SIG-M5 treated with dmso at 0.1 percent for 504 hours (cell line): ENCODE data around the gene SOX14.
A peak's percentile ranks its signal among the peaks of the same experiment; 100 is the strongest.

Experiments
- DNase-seq: peaks from one replicate; lab custom pipeline; 2025; ENCODE audit not compliant: unreplicated experiment; lab: John Stamatoyannopoulos, UW

Gene SOX14

DNA sequence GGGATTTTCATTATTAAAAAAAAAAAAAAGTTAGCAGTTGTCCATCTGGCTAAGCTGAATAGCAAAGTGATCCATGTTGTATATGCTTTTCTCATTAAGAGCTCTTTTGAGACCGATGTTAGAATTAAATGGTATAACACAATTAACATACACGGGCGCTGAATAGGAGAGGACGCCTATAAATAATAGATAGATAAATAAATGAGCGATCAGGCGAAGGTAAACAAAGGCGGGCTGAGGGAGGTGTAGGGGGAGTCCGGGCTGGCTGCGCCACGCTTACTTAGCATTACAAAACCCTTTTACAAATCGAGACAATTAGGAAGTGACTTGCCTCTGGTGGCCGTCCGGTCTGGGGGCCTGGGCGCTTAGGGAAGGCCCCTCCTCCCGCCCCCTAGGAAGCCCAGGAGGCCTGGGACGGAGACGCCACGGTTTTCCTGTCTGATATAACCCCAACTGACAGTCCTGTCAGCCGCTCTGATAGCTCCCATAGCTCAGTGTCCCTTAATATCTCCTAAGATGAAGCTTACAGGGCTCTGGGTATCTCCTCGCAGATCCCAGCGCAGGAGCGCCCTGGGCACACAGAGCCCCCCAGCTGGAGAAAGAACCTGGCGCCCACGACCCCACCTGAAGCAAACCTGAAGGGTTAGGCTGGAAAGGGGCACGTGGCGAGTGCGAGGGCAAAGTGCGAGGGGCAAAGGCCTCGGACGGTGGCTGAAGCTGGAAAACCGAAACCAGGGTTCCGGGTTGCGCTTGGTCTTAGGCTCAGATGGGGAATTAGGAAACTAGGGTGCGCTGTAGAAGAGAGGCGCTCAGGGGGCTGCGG, 3.6 kb downstream of the SOX14 start:
- no peak for DNase-seq

DNA sequence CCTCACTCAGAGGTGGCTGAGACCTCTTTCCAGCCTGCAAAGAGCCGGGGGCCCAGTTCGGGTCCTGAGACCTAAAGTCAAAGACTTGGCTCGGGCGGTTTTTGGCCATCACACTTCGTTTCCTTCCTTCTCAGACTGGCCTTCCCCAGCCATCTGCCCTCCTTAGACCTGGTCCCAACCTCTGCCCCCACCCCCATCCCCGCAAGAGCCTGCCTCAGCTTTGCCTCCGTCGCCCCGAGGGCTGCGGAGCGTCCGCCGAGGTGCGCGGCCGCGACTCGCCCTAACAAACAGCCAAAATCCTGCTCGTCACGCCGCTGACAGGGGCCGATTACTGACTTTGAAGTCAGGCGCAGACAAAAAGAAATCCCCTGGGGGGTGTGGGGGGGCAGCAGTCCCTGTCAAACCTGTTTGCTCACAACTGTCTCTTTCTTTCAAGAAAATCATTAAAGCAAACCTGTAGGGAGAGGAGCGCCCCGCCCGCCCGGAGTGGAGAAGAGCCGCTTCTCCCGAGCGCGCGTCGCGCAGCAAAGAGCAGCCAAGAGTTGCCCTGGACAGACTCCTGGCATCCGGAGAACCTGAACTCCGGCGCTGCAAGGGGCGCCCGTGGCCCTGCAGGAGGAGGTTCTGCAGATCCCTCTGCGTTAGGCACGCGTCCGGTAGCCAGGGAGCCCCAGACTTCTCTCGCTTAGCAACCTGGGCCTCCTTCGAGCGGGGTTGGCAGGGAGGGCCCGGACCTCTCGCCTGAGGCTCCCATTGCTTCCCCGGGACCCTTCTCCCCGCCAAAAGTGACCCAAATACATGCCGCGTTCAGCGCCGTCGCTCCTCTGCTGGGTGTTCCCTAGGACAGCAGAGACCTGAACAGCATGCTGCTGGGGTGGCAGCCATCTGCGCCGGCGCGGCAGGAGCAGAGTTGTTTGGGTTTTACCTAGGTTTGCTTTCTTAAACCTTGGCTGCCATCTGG, 4.5 kb downstream of the SOX14 start:
- DNase-seq = no peak

DNA sequence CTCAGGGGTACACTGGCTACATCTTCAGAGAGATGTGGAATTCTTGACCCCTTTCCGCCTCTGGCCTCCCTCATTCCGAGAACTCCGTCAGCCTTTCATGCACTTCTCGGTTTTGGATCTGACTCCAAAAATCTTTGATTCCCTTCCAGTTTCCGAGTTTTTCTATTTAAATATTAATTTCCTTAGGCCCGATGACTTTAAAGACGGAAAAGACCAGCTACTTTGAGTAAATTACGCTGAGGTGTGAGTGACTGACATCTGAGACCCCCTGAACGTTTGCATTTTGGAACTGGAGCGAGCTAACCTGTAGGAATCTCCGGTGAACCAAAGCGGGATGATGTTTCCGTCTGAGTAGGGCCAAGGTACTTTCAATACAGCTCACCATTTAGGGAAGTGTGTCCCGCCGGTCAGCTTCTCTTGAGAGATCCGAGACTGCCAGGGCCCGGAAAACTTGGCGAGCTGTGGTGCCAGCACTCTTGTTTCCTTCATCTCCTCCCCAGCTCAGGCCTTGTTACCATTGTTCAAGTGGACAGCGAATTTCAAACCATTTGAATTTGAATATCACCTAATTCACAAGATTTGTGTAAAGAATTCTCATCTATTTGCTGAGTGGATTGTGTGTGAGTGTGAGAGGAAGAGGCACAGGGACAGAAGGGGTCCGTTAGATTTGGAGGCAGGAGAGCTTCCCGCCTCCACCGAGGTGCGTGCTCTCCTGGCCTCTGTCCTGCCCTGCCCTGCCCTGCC, 5.4 kb downstream of the SOX14 start:
- no peak for DNase-seq

DNA sequence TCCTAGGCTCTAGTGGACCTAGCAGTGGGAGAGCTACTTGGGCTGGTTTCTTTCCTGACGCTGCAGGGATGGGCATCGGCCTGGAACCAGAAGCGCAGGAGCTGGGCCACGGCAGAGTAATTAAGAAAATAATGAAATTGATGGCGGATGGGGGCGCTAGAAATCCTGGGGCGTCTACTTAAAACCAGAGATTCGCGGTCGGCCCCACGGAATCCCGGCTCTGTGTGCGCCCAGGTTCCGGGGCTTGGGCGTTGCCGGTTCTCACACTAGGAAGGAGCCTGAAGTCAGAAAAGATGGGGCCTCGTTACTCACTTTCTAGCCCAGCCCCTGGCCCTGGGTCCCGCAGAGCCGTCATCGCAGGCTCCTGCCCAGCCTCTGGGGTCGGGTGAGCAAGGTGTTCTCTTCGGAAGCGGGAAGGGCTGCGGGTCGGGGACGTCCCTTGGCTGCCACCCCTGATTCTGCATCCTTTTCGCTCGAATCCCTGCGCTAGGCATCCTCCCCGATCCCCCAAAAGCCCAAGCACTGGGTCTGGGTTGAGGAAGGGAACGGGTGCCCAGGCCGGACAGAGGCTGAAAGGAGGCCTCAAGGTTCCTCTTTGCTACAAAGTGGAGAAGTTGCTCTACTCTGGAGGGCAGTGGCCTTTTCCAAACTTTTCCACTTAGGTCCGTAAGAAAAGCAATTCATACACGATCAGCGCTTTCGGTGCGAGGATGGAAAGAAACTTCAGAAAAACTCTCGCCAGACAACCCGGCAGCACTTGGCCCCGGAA, 6.1 kb downstream of the SOX14 start:
- DNase-seq = no peak

DNA sequence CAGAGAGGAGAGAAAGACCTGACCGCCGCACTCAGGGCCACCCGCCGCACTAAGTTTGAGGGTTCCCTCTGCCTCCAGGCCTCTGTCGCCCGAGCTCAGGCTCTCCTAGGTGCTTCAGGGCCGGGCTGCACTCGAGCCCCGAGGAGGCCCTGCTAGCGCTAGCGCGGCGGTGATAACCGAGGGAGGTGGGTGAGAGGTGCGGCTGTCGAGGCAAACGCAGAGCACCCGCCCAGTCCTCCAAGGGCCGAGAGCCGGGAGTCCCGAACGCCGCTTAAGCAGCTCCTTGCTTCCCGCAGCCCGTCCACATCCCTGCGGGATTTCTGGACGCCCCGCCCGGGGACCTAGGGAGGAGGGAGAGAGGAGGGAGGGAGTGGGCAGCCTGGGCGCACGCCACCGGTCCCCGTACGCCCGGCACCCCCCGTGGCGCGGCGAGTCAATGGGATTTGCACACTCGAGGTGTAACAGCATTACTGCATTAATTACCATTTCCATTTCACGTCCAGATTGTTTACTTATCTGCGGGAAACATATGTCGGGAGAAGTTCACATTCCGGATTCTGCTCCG, 6.8 kb downstream of the SOX14 start:
- DNase-seq = no peak

DNA sequence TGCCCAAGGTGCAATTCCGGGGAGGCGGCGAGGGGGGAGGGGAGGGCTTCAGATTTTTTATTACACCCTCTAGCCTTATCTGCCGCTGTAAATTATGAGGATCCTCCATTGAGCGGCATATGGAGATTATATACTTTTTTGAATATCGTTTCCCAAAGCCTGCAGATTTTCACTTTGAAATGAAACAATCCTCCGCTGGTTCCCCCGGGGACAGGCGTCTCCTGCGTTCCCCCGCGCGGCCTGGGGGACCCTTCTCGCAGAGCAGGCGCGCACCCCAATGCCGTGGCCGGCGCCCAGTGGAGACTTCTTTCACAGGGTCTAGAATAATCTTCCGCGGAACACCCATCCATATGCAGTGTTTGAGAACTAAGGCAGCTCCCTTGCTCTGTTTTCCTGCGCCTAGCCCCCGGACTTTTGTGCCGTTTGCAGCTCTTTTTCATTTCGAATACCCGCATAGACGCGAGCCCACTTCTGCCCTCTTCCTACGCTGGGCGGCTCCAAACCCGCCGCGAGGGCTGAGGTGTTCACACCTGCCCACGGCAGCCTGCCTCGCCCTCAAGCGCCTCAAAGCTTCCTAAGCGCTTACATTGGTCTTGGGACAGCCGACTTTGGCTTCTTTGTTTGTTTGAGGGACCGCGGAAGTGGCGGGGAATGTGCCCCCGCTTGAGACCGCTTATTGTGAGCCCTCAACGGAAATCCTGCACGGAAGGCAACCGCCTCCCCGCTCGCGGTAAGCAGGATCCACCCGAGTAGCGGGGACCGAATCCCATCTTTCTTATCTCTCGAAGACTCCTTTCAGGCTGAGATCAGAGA, 7.5 kb downstream of the SOX14 start:
- no peak for DNase-seq

DNA sequence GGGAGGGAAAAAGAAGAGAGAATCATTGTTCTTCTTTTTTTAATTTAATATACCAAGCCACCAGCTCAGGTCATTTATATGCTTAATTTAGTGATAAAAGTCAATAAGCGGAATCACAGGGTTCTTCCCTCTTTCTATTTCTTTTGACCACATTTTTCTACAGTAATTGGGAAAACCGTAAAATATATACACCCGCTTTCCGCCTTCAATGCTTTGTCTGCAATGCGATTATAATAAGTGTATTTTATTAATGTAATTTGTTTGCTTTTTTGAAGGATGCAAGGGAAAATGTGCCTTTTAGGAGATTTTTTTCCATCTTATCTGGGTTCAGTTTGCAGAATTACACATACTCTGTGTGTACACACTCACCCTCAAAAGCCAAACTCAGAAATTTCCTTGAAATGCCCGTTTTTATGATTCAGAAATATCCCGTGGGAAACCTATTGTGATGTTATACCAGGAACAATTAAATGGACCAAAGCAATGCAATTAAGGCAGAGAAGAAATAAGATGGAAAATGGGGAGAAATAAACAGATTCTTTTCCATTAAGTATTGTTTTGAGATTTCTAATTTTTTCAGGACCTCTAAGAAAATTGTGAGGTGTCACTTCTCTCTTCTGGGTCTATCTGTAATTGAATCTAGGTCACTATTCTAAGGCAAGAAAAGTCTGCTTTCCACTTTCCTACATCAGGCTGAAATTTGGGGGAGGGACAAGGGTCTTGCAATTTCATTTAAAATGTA, 8.3 kb downstream of the SOX14 start:
- DNase-seq = no peak

DNA sequence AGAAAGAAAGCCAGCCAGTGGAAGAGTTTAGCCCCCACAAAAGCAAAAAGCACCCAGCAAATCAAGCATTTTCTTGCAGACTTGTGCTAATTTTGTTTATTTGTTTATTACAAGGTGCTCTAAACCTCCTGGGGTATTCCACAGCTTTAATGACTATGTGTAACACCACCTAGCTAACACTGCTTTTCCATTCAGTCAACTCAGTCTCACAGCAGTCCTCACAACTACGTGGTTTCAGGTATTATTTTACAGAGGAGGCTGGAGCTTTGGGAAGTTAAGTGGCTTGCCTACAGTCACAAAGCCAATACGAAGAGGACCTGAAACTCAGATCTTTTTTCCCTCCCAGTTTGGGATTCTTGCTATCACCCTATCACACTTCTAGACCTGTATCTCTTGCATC, 14.8 kb downstream of the SOX14 start:
- no peak for DNase-seq

DNA sequence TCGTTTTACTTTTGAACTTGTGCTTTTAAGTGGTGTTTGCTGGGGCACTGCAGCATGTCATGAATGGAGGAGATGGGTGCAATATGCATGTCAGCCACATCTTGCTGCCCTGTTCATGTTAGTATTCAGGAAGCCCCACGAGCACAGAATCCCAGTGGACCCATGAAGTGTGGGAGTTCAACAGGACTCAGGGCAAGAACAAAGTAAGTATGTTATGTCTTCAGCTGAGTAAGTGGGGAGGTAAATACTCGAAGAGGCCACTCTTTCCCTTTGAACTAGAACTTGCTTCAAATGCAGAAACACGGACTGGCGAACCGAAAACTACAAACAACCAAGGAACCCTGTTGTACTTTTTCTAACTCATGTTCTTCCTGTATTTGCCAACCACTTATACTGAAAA, 23.4 kb downstream of the SOX14 start:
- DNase-seq = no peak

DNA sequence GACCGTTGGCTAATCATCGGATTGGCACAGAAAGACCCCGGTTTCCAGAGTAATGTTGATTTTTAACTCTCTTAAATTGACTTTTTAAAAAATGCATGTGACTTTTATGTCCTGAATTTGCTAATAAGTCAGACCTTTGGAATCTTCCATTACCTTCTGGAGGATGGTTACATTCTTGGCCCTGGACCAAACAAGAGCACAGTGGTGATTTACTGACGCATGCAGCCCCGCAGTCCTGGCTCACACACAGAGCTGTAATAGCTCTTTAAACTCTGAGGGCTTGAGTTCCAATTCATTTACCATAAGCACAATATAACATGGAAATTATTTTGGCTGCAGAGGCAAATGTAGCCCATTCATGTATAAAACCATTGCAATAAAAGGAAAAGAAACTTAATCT, 25.1 kb downstream of the SOX14 start:
- no peak for DNase-seq

DNA sequence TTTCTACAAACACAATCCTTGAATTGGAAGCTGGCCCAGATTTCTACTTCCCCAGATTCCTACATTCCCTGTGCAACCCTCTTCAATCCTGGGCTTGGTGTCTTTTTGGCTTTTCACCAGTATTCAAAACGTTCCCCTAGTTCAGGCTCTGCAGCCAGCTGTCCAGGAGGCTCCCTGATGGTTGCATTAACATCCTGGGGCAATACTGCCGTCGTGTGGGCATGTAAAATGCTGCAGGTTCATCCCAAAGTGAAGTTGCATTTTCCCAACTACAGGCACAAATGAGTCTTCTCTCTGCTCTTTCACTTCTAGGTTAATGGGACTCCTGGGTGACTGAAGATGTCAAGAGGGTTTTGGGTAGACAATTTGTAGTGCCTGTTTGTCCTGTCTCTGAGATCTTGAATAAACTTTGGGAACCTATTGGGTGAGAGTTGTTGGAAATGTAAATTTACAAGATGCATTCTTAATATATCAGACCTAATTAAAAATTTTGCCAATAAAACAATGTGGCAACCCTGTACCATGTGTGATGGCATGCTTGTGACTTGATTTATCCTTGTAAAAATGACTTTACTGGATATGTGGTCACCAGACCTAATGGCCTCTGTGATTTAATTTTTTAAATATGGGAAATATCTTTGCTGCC, 28.6 kb downstream of the SOX14 start:
- DNase-seq = peak; percentile 55

DNA sequence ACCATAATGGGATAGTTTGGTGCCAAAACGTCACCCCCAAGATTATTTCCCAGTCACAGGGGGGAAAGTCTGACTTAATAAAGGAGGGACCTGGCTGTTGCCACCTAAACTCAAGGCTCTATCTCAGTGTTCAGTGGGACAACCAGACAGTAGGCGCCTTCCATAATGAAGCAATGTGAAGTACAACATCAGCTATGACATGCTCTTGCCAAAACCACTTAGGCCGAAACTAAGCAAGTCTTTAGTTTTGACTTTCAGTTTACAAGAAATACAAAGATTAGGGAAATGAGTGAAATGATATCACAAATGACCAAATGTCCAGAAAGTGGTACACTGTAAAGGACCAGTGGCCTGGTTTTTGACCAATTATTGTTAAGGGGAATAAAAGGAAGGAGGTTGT, 32.9 kb downstream of the SOX14 start:
- DNase-seq = no peak

DNA sequence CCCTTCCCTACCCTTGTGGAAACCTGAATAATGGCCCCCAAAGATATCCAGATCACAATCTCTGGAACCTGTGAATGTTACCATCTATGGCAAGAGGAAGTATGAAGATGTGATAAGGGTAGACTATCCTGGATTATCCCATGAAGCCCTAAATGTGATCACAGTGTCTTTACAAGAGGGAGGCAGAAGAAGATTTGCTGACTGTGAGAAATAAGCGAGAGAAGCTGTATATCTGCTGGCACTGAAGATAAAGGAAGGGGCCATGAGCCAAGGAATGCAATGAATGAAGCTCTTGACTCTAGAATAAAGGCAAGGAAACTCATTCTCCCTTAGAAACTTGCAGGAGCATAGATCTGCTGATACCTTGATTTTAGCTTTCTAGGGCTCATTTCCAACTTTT, 39.1 kb downstream of the SOX14 start:
- no peak for DNase-seq

DNA sequence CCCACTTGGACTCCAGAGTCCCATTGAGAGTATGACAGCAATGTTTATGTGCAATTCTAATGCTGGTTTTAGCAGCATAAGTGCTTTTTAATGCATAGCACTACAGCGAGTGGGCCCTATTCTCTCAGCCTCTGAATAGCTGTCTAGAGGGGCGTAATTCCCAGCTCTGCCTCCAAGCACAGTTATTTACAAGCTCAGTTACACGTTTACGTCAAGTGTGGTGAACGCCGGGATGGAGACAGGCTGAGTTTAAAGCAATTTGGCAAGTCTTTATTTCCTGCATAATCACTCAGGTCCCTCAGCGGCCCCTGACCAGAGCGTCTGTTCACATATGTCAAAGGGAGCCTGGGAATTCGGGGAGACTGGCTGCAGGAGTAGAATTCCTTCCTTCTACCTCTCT, 43.9 kb downstream of the SOX14 start:
- DNase-seq = no peak

DNA sequence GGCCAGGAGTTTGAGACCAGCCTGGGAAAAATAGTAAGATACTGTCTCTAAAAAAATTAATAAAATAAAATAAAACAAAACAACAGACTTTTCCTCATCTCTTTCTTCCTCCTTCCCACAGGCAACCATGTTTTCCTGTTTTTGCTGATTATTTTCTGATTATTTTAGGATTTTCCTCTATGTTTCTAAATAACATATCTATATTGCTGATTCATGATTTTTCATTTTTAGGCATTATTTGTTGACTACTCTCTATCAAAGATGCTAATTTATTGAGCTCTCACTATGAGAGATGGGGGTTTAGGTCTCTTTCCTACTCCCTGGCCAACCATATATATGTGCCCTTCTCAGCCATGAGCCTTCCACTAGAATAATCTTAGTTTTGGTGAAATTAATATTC, 45.4 kb downstream of the SOX14 start:
- no peak for DNase-seq

DNA sequence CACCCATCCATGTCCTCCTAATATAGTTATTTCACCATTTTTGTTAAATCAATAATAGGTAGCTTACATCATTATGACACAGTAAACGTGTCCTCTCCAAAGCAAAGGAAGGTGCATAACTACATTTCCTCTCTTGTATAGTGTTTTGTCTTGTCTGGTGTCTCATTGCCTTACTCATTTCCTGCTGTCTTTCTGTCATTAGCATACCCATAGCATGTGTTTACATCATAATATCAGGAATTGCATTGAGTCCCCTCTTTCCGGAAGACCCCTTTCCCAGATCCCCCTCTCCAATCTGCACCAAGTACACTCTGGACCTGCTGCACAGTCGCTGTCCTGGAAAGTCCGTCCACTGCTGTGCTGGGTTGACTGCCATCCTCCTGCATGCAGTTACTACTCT, 47.9 kb downstream of the SOX14 start:
- no peak for DNase-seq

DNA sequence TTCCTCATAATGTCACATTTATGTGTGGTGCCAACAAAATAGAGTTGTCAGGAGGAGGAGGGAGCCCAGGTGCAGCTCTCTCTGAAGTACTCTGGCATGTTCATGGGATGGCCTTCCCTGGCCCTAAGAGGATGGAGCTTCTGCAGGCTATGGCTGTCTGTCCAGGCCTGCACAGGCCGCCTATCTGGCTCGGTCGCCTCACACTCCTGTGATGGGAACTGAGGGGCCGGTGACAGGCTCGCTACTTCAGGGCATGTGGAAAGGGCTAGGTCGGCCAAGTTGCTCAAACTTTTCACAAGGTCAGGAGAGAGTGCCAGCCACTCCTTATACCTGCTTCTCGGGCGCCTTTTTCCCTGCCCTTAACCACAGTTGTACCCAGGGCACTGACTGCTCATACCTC, 51.1 kb downstream of the SOX14 start:
- no peak for DNase-seq
